Islet precursor cell (in vitro differentiated cells): ENCODE measurements around the gene H2BW1.
"Not testable (repeated sequence)": the region's sequence is repeated elsewhere in the genome, so short reads cannot be mapped to it uniquely, and the experiment has no call there.

Experiments used
- DNase-seq: peaks from one replicate; pipeline ENCODE4 v3.0.0-alpha.2; 2018

The H2BW1 gene

GRCh38 chrX:104013606-104014005 is at the start of gene H2BW1:
H2BW1 (minus strand) TSS chrX:104013708; CDS start chrX:104013576, 132 bp downstream.
- no peak for DNase-seq

GRCh38 chrX:104062636-104063035 is 49.1 kb upstream of the H2BW1 start:
- DNase-seq, result not testable (repeated sequence)

- DNase-seq, result not testable (repeated sequence)
Measured at GRCh38 chrX:104054956-104055355, 41.4 kb upstream of the H2BW1 start.

- no peak for DNase-seq
Measured at GRCh38 chrX:104047171-104047570, 33.7 kb upstream of the H2BW1 start.

- DNase-seq, result no peak
Measured at GRCh38 chrX:104045642-104046041, 32.1 kb upstream of the H2BW1 start.

- no peak for DNase-seq
Measured at GRCh38 chrX:104041003-104041402, 27.5 kb upstream of the H2BW1 start.

GRCh38 chrX:104039689-104040505 is 26.4 kb upstream of the H2BW1 start, which contains the start of gene H2BW2:
H2BW2 (plus strand) TSS chrX:104039956; CDS start chrX:104039995, 39 bp downstream.
- no peak for DNase-seq

- no peak for DNase-seq
Measured at GRCh38 chrX:104018126-104018525, 4.6 kb upstream of the H2BW1 start.

- DNase-seq, result not testable (repeated sequence)
Measured at GRCh38 chrX:104015576-104015975, 2.1 kb upstream of the H2BW1 start.

GRCh38 chrX:104013158-104013557 is 350 bp downstream of the H2BW1 start:
- DNase-seq, result no peak

GRCh38 chrX:104008831-104009230 is 4.7 kb downstream of the H2BW1 start:
- no peak for DNase-seq

- DNase-seq, result no peak
Measured at GRCh38 chrX:103999234-103999633, 14.3 kb downstream of the H2BW1 start.

GRCh38 chrX:103983508-103983907 is 30.0 kb downstream of the H2BW1 start:
- DNase-seq, result not testable (repeated sequence)

- DNase-seq, result not testable (repeated sequence)
Measured at GRCh38 chrX:103962411-103963278, 50.9 kb downstream of the H2BW1 start, which contains the start of gene TMSB15B. TMSB15B (plus strand) TSS chrX:103962627.
